Nephron (organoid): ENCODE measurements around the gene PRKG1.

Experiments
- H3K27ac Mint-ChIP-seq, 3 experiments: 2 replicates each; pipeline ENCODE4 v1.8.0; 2020; ENCODE audit warnings: mixed read lengths in 3 of 3, mild to moderate bottlenecking in 2 of 3, moderate library complexity in 1 of 3
- H3K27me3 Mint-ChIP-seq: 2 replicates; pipeline ENCODE4 v1.8.0; 2021; ENCODE audit warnings: low read depth, mild to moderate bottlenecking, moderate library complexity, mixed read lengths
- H3K36me3 Mint-ChIP-seq: 2 replicates; pipeline ENCODE4 v1.8.0; 2020; ENCODE audit warnings: low read depth, mixed read lengths
- H3K4me1 Mint-ChIP-seq: 2 replicates; pipeline ENCODE4 v1.8.0; 2020; ENCODE audit warnings: mixed read lengths
- H3K4me3 Mint-ChIP-seq, 3 experiments: 2 replicates each; pipeline ENCODE4 v1.8.0; 2020; ENCODE audit warnings: mild to moderate bottlenecking in 3 of 3, mixed read lengths in 3 of 3, moderate library complexity in 2 of 3
- H3K9me3 Mint-ChIP-seq: 2 replicates; pipeline ENCODE4 v1.8.0; 2020; ENCODE audit warnings: mixed read lengths
- TF ChIP-seq, protein P1 (sequence below), 3 experiments: fragments of 200-600 bp; sonication (generic); IDR thresholded peaks; one replicate each; pipeline ENCODE4 v1.5.0; 2021; ENCODE audit warnings: antibody characterized with exemption in 3 of 3; ENCODE audit not compliant: unreplicated experiment in 3 of 3

PRKG1 gene

DNA sequence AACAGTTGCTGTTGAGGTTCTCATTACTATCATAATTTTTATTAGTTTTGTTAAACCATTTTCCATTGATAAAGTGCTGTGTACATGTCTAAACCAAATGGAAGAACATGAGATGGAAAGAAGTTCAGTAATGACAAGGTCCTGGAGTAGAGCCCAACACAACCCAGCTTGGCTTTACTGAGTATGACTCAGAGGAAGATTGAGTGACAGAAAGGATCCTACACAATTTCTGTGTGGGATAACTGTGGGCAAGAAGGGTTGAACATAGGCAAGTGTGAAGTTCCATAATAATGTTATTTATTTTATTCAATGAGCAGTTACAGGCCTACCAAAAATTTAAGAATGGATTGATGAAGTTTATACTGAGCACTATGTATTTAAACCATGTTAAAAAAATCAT lies 15.9 kb downstream of the PRKG1 start:
- Mint-ChIP-seq H3K36me3 (no peaks in the 10 kb centered on the region), H3K4me1 (peaks cover 20% of the 10 kb centered on the region), H3K9me3 (no peaks in the 10 kb centered on the region), H3K27ac (no peak overlapping the region), H3K27me3 (no peaks in the 10 kb centered on the region), H3K4me3 (no peak overlapping the region)
- TF ChIP-seq, protein P1, sequence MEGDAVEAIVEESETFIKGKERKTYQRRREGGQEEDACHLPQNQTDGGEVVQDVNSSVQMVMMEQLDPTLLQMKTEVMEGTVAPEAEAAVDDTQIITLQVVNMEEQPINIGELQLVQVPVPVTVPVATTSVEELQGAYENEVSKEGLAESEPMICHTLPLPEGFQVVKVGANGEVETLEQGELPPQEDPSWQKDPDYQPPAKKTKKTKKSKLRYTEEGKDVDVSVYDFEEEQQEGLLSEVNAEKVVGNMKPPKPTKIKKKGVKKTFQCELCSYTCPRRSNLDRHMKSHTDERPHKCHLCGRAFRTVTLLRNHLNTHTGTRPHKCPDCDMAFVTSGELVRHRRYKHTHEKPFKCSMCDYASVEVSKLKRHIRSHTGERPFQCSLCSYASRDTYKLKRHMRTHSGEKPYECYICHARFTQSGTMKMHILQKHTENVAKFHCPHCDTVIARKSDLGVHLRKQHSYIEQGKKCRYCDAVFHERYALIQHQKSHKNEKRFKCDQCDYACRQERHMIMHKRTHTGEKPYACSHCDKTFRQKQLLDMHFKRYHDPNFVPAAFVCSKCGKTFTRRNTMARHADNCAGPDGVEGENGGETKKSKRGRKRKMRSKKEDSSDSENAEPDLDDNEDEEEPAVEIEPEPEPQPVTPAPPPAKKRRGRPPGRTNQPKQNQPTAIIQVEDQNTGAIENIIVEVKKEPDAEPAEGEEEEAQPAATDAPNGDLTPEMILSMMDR (IDR thresholded peaks at IDR 0.05; ENCODE audit: unreplicated experiment in 3 of 3) = no peak

DNA sequence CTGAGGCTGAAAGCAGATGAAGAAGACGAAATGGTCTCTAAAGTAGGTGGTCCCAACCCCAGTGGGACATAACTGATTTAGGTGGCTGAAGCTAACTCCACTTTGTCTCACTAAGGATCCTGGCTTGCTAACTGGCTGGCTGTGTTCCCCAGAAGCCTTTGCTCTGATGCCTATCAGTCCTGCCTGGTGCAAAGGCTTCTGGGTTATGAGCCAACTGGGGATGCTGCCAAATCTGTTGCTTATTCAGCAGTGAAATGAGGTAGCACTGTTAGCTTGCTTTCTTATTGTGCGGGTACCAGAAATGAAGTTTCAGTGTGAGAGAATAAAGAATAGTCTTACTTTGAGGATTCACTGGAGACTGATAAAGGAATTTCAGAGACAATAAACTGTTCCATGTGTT lies 18.1 kb downstream of the PRKG1 start:
- Mint-ChIP-seq H3K4me3 (no peak overlapping the region), H3K4me1 (peaks cover 18% of the 10 kb centered on the region), H3K27ac (peak overlapping the region in 2 of 3 experiments; percentile 10 to 62), H3K9me3 (no peaks in the 10 kb centered on the region), H3K27me3 (no peaks in the 10 kb centered on the region), H3K36me3 (no peaks in the 10 kb centered on the region)
- TF ChIP-seq, protein P1 (IDR thresholded peaks at IDR 0.05; ENCODE audit: unreplicated experiment in 3 of 3) = no peak

DNA sequence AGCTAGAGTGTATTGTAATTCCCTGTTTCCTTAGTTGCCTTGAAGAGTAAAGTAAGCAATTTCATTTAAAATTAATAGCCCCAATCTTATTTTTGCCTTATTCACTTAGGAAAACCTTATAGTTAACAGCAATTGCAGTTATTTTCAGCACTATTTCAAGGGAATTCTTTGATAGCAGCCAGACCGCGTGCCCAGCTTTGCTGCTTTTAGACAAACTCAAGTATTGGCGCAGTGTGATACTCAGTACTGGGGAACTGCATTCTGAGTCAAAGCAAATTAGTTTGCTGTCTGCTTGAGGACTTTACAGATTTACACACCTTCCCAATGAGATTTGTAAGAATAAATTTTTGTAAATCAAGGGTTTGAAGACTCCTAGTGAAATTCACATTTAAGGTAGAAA lies 21.2 kb downstream of the PRKG1 start:
- Mint-ChIP-seq H3K4me3 (no peak overlapping the region), H3K9me3 (no peaks in the 10 kb centered on the region), H3K27ac (peak overlapping the region in 1 of 3 experiments; percentile 15), H3K4me1 (peaks cover 25% of the 10 kb centered on the region), H3K36me3 (no peaks in the 10 kb centered on the region), H3K27me3 (no peaks in the 10 kb centered on the region)
- TF ChIP-seq, protein P1 (IDR thresholded peaks at IDR 0.05; ENCODE audit: unreplicated experiment in 3 of 3) = no peak

DNA sequence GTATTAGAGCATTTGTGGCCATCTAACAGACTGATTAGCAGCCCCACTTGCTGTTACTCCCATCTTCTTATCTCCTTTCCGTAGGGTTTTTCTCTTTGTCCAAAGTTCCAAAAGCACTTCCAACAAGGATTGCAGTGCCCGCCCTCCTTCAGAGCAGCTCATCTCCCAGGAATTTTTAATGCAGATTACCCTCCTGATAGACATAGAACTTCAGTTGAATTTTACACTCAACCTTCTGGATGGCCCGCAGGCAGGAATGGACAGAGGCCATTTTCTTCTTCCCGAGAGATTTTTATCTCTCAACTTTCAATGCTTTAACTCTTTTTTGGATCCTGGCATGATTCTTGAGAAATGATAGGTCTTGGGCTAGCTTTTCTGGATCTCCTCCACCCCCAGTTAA lies 23.3 kb downstream of the PRKG1 start:
- H3K9me3 Mint-ChIP-seq = no peaks in the 10 kb centered on the region
- no peaks in the 10 kb centered on the region for H3K36me3 Mint-ChIP-seq
- H3K4me1 Mint-ChIP-seq = peaks cover 17% of the 10 kb centered on the region
- H3K27ac Mint-ChIP-seq = no peak overlapping the region
- H3K27me3 Mint-ChIP-seq = no peaks in the 10 kb centered on the region
- TF ChIP-seq, protein P1 (IDR thresholded peaks at IDR 0.05; ENCODE audit: unreplicated experiment in 3 of 3) = no peak
- H3K4me3 Mint-ChIP-seq = no peak overlapping the region

DNA sequence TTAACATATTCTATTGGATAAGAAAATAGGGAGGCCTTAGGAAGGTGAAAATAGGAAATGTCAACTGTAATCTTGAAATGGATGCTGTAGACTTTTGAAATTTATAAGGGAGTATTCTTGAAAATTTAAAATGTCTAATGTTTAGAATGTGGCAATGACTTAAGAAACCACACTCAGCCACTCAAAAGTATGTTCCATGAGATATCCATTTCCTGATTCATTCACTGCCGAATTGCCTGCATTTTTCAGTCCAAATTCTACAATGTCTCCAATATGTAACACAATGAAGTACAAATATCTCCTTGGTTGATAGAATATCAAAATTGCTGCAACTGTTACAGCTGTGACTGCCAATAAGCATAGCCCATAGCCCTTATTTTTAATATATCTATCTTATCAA lies 25.9 kb downstream of the PRKG1 start:
- no peaks in the 10 kb centered on the region for H3K36me3 Mint-ChIP-seq
- H3K4me3 Mint-ChIP-seq = no peak overlapping the region
- H3K27me3 Mint-ChIP-seq = no peaks in the 10 kb centered on the region
- H3K9me3 Mint-ChIP-seq = no peaks in the 10 kb centered on the region
- TF ChIP-seq, protein P1 (IDR thresholded peaks at IDR 0.05; ENCODE audit: unreplicated experiment in 3 of 3) = no peak
- peaks cover 12% of the 10 kb centered on the region for H3K4me1 Mint-ChIP-seq
- H3K27ac Mint-ChIP-seq = no peak overlapping the region

DNA sequence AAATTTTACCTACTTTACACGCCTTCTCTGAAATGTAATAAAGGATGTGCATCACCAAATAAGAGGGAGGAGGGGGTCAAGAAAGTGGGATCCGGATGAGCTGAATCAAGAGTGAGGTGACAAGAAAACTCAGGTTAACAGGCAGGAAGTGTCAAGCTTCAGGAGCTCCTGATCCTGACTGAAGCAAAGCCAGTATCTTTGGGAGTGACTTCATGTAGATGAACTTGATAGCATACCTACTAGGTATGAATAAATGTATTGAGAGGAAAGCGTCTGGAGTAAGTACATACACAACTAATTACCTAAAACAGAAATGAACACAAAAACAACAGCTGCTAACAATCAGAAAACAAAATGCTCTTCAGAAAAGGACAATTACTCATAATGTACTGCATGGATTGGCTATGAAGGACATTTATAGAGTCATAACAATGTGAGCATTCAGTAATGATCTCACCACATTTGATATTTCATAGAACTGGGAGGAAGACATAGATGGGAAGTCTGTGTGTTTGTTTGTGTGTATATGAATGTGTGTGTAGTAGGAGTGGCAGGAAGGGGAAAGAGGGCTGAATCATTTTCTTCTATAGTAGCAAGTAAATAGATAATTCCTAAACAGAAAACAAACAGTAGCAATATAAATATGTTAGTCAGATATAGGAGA lies 29.4 kb downstream of the PRKG1 start:
- no peaks in the 10 kb centered on the region for H3K27me3 Mint-ChIP-seq
- no peak overlapping the region for H3K4me3 Mint-ChIP-seq
- no peaks in the 10 kb centered on the region for H3K36me3 Mint-ChIP-seq
- TF ChIP-seq, protein P1 (IDR thresholded peaks at IDR 0.05; ENCODE audit: unreplicated experiment in 3 of 3) = no peak
- no peak overlapping the region for H3K27ac Mint-ChIP-seq
- no peaks in the 10 kb centered on the region for H3K9me3 Mint-ChIP-seq
- H3K4me1 Mint-ChIP-seq = peaks cover 6% of the 10 kb centered on the region
